HEK293 (cell line): ENCODE data around the gene CACNA1D.

Experiments
- CTCF ChIA-PET: fragments of 350-600 bp; formaldehyde crosslinking; extraction: SDS; loops from one replicate; lab custom pipeline; 2021; ENCODE audit warnings: antibody characterized with exemption; lab: Yijun Ruan, JAX
- POLR2A ChIA-PET: fragments of 300-600 bp; formaldehyde crosslinking; extraction: SDS; loops from one replicate; lab custom pipeline; 2020; ENCODE audit warnings: antibody characterized with exemption, inconsistent platforms; lab: Yijun Ruan, JAX
- H3K27ac ChIP-seq: fragments of 200-500 bp; sonication (Bioruptor generic); 2 replicates; pipeline ENCODE4 v1.5.1; 2014; ENCODE audit warnings: low read depth, low read length, control low read depth, inconsistent platforms; ENCODE audit errors: extremely low read depth
- H3K36me3 ChIP-seq, 2 experiments: fragments of 200-500 bp in 1 of 2; sonication (Bioruptor generic) in 1 of 2; 1 replicate in 1 of 2; 2 replicates in 1 of 2; pipeline ENCODE4 v1.5.1; 2014 to 2017; ENCODE audit warnings: inconsistent platforms in 2 of 2, low read length in 2 of 2; ENCODE audit not compliant: control insufficient read depth in 2 of 2, insufficient read depth in 1 of 2
- H3K4me1 ChIP-seq: fragments of 200-500 bp; sonication (Bioruptor generic); 2 replicates; pipeline ENCODE4 v1.5.1; 2014; ENCODE audit warnings: mild to moderate bottlenecking, low read length, inconsistent platforms; ENCODE audit not compliant: control insufficient read depth, insufficient read depth
- H3K4me3 ChIP-seq: 2 replicates; pipeline ENCODE4 v1.5.1; 2011; ENCODE audit warnings: low read depth, mild to moderate bottlenecking, control low read depth, low read length, moderate library complexity
- H3K9me3 ChIP-seq: fragments of 200-500 bp; sonication (Bioruptor generic); 2 replicates; pipeline ENCODE4 v1.5.1; 2014; ENCODE audit warnings: low read depth, low read length, inconsistent platforms; ENCODE audit not compliant: control insufficient read depth, insufficient read depth
- GLIS1 ChIP-seq: fragments of 450-650 bp; formaldehyde crosslinking; IDR thresholded peaks from 2 replicates; pipeline ENCODE4 v1.5.1; 2016; ENCODE audit warnings: missing biosample characterization, missing genetic modification characterization
- MZF1 ChIP-seq: fragments of 450-650 bp; formaldehyde crosslinking; IDR thresholded peaks from 2 replicates; pipeline ENCODE4 v1.5.1; 2017; ENCODE audit warnings: missing biosample characterization, missing genetic modification characterization, borderline replicate concordance
- PRDM10 ChIP-seq: fragments of 450-650 bp; formaldehyde crosslinking; IDR thresholded peaks from 2 replicates; pipeline ENCODE4 v1.5.1; 2016; ENCODE audit warnings: missing biosample characterization, missing genetic modification characterization
- RBAK ChIP-seq: fragments of 450-650 bp; formaldehyde crosslinking; IDR thresholded peaks from 2 replicates; pipeline ENCODE4 v1.5.1; 2016; ENCODE audit warnings: missing biosample characterization, missing genetic modification characterization
- ZBTB20 ChIP-seq: fragments of 450-650 bp; formaldehyde crosslinking; IDR thresholded peaks from 2 replicates; pipeline ENCODE4 v1.5.1; 2016; ENCODE audit warnings: missing biosample characterization, missing genetic modification characterization
- ZIC2 ChIP-seq: fragments of 450-650 bp; formaldehyde crosslinking; IDR thresholded peaks from 2 replicates; pipeline ENCODE4 v1.5.1; 2016; ENCODE audit warnings: missing biosample characterization, missing genetic modification characterization
- ZNF169 ChIP-seq: fragments of 450-650 bp; formaldehyde crosslinking; IDR thresholded peaks from 2 replicates; pipeline ENCODE4 v1.5.1; 2016; ENCODE audit warnings: missing biosample characterization, missing genetic modification characterization
- ZNF521 ChIP-seq: fragments of 450-650 bp; formaldehyde crosslinking; IDR thresholded peaks from 2 replicates; pipeline ENCODE4 v1.5.1; 2017; ENCODE audit warnings: missing biosample characterization, mild to moderate bottlenecking, missing genetic modification characterization
- TF ChIP-seq, protein P1 (sequence below): fragments of 450-650 bp; IDR thresholded peaks from 2 replicates; pipeline ENCODE4 v1.5.1; 2018; ENCODE audit warnings: missing biosample characterization, missing genetic modification characterization

Gene CACNA1D

DNA sequence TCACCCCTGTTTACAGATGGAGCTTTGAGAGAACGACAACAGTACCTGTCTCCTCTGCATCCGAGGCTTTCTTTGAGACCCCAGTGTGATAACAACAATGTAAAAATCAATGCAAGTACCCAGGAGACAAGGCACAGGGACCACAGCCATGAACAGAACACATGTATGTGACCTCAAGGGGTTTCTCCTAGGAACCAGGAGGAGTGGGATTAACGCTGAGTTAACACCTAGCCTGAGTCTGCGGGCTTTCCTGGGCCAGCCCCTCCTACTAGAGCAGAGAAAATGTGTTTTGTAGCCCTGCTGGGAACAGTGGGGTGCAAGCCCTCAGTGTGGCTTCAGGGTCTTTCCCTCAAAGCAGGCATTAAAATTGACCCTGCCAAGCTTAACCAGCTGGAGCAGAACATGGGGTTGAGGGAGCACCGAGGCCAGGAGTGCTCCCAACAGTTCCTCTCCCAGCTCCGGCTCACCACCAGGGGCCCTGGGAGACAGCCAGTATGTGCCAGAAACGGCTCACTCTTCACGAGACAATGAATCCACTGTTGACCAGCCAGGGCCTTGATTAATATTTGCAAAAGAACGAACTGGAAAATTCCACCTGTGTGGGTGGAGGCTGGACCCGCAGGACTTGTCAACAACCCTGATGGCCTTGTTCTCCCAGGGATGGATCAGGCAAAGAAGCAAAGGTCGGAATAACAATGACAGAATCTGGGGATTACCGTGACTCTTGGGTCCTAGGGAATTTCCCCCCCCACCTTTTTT is 348.2 kb downstream of the CACNA1D start:
- Histone ChIP-seq H3K36me3 (peaks cover 0 to 19% of the 10 kb centered on the region in 2 experiments; a peak in 1 of 3 replicates), H3K9me3 (no peaks in the 10 kb centered on the region), H3K4me1 (no peaks in the 10 kb centered on the region)
- POLR2A ChIA-PET = no interaction called here
- CTCF ChIA-PET = no interaction called here
- TF ChIP-seq PRDM10 (tag by site-specific recombination) = peak; percentile 75
- TF ChIP-seq ZBTB20 (tag by site-specific recombination) = peak; percentile 41; the same call in 1 of the 2 replicates
- peak; percentile 62 for TF ChIP-seq ZIC2 (tag by site-specific recombination)
- no peak for TF ChIP-seq ZNF169 (tag by site-specific recombination)
- TF ChIP-seq, all 188 proteins: peak for 3
- H3K27ac ChIP-seq = no peak overlapping the region
- no peak overlapping the region for H3K4me3 ChIP-seq

GRCh38 chr3:53843195-53844177 is 349.1 kb downstream of the CACNA1D start:
- no peak overlapping the region for H3K27ac ChIP-seq
- ChIA-PET CTCF (interaction anchor here (0.6 kb wide), 1 partner anchor 514 kb away, joined by 4 read pairs; no protein-coding TSS in a partner anchor), POLR2A (no interaction called here)
- H3K4me1 ChIP-seq = no peaks in the 10 kb centered on the region
- no peak overlapping the region for H3K4me3 ChIP-seq
- H3K36me3 ChIP-seq = peaks cover 0 to 14% of the 10 kb centered on the region in 2 experiments; a peak in 1 of 3 replicates
- TF ChIP-seq GLIS1 (peak; percentile 39), RBAK (tag by site-specific recombination) (no peak), PRDM10 (tag by site-specific recombination) (0 out of 2 replicates have a peak, but pooled peaks have one; percentile 5), MZF1 (tag by site-specific recombination) (no peak), ZNF521 (tag by site-specific recombination) (no peak)
- TF ChIP-seq, protein P1, sequence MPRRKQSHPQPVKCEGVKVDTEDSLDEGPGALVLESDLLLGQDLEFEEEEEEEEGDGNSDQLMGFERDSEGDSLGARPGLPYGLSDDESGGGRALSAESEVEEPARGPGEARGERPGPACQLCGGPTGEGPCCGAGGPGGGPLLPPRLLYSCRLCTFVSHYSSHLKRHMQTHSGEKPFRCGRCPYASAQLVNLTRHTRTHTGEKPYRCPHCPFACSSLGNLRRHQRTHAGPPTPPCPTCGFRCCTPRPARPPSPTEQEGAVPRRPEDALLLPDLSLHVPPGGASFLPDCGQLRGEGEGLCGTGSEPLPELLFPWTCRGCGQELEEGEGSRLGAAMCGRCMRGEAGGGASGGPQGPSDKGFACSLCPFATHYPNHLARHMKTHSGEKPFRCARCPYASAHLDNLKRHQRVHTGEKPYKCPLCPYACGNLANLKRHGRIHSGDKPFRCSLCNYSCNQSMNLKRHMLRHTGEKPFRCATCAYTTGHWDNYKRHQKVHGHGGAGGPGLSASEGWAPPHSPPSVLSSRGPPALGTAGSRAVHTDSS (tag by site-specific recombination) = no peak
- no peaks in the 10 kb centered on the region for H3K9me3 ChIP-seq
